ENCODE results near the gene RUNX2. TPM values are rescaled to one million over a fixed set of nuclear protein-coding genes. Genes with fewer than 3 reads are reported as not detected.

Gene RUNX2
- total and polyA plus RNA-seq, 10 of the 15 experiments (the other 5 are each of a cell fraction or from before 2014, with no cell fraction given) = 0.01 to 0.77 (median 0.15) TPM; not detected in 3

DNA sequence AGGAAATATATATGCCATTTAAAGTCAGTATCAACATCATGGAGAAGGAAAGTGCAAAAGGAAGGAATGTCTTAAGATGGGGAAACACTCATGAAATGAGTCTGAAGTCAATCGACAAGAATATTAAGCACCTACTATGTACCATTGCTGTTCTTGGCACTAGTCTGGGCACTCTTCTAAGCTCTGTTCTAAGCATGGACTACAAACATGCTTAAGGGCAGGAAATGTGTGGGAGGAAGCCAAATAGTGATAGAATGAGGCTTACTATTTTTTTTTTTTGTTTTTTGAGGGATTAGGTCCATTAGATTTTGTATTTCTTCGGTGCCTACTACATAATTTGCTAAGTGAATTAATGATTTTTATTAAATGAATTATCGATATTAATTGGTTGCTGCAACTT lies 133.4 kb downstream of the RUNX2 start:
- H3K4me3 ChIP-seq = no peak overlapping the region
- CTCF ChIA-PET = interaction anchor here (0.6 kb wide), 2 partner anchors 26 to 83 kb away, joined by 4 read pairs; no protein-coding TSS in a partner anchor
- BruUV-seq (replicated peaks) = no TSS peak
- H3K9ac ChIP-seq (ENCODE audit: control insufficient read depth, insufficient read depth, low read length) = no peak overlapping the region
- POLR2A ChIA-PET = no interaction called here
- RAD21 ChIA-PET (ENCODE audit: unreplicated experiment) = no interaction called here
- H3K4me2 ChIP-seq (ENCODE audit: control insufficient read depth, insufficient read depth) = no peak overlapping the region
- intact Hi-C loops (cut with micrococcal nuclease; ENCODE audit: unreplicated experiment) = no loop called here
- no peaks in the 10 kb centered on the region for H3K9me3 ChIP-seq (replicated peaks; ENCODE audit: control insufficient read depth, insufficient read depth, low read length)
- H3K36me3 ChIP-seq (ENCODE audit: control insufficient read depth in 2 of 2, insufficient read depth in 2 of 2, low read length in 1 of 2) = no peaks in the 10 kb centered on the region
- H2AFZ ChIP-seq (ENCODE audit: control insufficient read depth, low read depth, low read length) = no peak overlapping the region
- H3K79me2 ChIP-seq (ENCODE audit: control insufficient read depth, insufficient read depth, low read length) = no peaks in the 10 kb centered on the region
- 39% methylated on average over 3 of the region's 3 CpGs for WGBS (ENCODE audit: insufficient coverage, insufficient replicate concordance, low lambda C conversion rate, missing lambda C conversion rate)
- FAIRE-seq = no peak
- SMC1A ChIA-PET (ENCODE audit: uncharacterized antibody, unreplicated experiment) = interaction anchor here (1.1 kb wide), 1 partner anchor 8 kb away, joined by 4 read pairs; no protein-coding TSS in a partner anchor
- no peaks in the 10 kb centered on the region for H4K20me1 ChIP-seq (ENCODE audit: control insufficient read depth, insufficient read depth)
- in situ Hi-C loops (cut with MboI) = no loop called here
- no peak for ATAC-seq
- H3K4me1 ChIP-seq (ENCODE audit: control insufficient read depth, insufficient read depth, low read length) = no peaks in the 10 kb centered on the region
- H3K27me3 ChIP-seq (replicated peaks in 1 of 2; ENCODE audit: control insufficient read depth in 2 of 2, insufficient read depth in 2 of 2, low read length in 1 of 2) = no peaks in the 10 kb centered on the region; a peak in 1 of 4 replicates
- no peak for DNase-seq (ENCODE audit: low read depth, low spot score)
- no peak overlapping the region for H3K27ac ChIP-seq (ENCODE audit: control insufficient read depth, insufficient read depth)
- TF ChIP-seq, protein P1, sequence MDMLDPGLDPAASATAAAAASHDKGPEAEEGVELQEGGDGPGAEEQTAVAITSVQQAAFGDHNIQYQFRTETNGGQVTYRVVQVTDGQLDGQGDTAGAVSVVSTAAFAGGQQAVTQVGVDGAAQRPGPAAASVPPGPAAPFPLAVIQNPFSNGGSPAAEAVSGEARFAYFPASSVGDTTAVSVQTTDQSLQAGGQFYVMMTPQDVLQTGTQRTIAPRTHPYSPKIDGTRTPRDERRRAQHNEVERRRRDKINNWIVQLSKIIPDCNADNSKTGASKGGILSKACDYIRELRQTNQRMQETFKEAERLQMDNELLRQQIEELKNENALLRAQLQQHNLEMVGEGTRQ (IDR thresholded peaks at IDR 0.05; ENCODE audit: borderline replicate concordance, low read depth, low read length) = no peak
- TF ChIP-seq SIX5 (IDR thresholded peaks at IDR 0.05; ENCODE audit: low read depth, low read length, severe bottlenecking) (no peak), ZZZ3 (IDR thresholded peaks at IDR 0.05; ENCODE audit: control insufficient read depth, insufficient read length, low read depth) (no peak), PAX8 (IDR thresholded peaks at IDR 0.05) (no peak), MEF2B (IDR thresholded peaks at IDR 0.05; ENCODE audit: partially characterized antibody, poor library complexity, severe bottlenecking) (no peak), NFXL1 (IDR thresholded peaks at IDR 0.05; ENCODE audit: borderline replicate concordance) (no peak), RUNX3 (IDR thresholded peaks at IDR 0.05; ENCODE audit: low read length) (no peak), BACH1 (IDR thresholded peaks at IDR 0.05; ENCODE audit: borderline replicate concordance) (no peak), SIN3A (IDR thresholded peaks at IDR 0.05; ENCODE audit: low read depth, low read length) (no peak), CHD4 (IDR thresholded peaks at IDR 0.05) (no peak), EP300 (IDR thresholded peaks at IDR 0.05; ENCODE audit: borderline replicate concordance in 1 of 2, control insufficient read depth in 1 of 2, low read depth in 2 of 2, low read length in 2 of 2) (no peak), SP1 (IDR thresholded peaks at IDR 0.05; ENCODE audit: low read depth, low read length) (no peak)
- TF ChIP-seq, protein P2, sequence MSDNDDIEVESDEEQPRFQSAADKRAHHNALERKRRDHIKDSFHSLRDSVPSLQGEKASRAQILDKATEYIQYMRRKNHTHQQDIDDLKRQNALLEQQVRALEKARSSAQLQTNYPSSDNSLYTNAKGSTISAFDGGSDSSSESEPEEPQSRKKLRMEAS (IDR thresholded peaks at IDR 0.05; ENCODE audit: low read depth, low read length) = no peak
- TF ChIP-seq, protein P3, sequence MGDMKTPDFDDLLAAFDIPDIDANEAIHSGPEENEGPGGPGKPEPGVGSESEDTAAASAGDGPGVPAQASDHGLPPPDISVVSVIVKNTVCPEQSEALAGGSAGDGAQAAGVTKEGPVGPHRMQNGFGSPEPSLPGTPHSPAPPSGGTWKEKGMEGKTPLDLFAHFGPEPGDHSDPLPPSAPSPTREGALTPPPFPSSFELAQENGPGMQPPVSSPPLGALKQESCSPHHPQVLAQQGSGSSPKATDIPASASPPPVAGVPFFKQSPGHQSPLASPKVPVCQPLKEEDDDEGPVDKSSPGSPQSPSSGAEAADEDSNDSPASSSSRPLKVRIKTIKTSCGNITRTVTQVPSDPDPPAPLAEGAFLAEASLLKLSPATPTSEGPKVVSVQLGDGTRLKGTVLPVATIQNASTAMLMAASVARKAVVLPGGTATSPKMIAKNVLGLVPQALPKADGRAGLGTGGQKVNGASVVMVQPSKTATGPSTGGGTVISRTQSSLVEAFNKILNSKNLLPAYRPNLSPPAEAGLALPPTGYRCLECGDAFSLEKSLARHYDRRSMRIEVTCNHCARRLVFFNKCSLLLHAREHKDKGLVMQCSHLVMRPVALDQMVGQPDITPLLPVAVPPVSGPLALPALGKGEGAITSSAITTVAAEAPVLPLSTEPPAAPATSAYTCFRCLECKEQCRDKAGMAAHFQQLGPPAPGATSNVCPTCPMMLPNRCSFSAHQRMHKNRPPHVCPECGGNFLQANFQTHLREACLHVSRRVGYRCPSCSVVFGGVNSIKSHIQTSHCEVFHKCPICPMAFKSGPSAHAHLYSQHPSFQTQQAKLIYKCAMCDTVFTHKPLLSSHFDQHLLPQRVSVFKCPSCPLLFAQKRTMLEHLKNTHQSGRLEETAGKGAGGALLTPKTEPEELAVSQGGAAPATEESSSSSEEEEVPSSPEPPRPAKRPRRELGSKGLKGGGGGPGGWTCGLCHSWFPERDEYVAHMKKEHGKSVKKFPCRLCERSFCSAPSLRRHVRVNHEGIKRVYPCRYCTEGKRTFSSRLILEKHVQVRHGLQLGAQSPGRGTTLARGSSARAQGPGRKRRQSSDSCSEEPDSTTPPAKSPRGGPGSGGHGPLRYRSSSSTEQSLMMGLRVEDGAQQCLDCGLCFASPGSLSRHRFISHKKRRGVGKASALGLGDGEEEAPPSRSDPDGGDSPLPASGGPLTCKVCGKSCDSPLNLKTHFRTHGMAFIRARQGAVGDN (IDR thresholded peaks at IDR 0.05) = no peak
- TF ChIP-seq, protein P4, sequence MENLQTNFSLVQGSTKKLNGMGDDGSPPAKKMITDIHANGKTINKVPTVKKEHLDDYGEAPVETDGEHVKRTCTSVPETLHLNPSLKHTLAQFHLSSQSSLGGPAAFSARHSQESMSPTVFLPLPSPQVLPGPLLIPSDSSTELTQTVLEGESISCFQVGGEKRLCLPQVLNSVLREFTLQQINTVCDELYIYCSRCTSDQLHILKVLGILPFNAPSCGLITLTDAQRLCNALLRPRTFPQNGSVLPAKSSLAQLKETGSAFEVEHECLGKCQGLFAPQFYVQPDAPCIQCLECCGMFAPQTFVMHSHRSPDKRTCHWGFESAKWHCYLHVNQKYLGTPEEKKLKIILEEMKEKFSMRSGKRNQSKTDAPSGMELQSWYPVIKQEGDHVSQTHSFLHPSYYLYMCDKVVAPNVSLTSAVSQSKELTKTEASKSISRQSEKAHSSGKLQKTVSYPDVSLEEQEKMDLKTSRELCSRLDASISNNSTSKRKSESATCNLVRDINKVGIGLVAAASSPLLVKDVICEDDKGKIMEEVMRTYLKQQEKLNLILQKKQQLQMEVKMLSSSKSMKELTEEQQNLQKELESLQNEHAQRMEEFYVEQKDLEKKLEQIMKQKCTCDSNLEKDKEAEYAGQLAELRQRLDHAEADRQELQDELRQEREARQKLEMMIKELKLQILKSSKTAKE (IDR thresholded peaks at IDR 0.05; ENCODE audit: low read depth, poor library complexity, severe bottlenecking) = no peak
